Caco-2 (cell line): ENCODE results near the gene GABRR2. TPM values are rescaled to one million over a fixed set of nuclear protein-coding genes. Genes with fewer than 3 reads are reported as not detected.

Experiments
- BruUV-seq: library from RNA; stranded (reverse); fragments of 400-500 nt; replicated peaks from 2 replicates; lab custom pipeline; 2021; lab: Mats Ljungman, UMichigan
- CTCF ChIA-PET: fragments of 300-600 bp; sonication (Branson Sonifier 250); formaldehyde crosslinking; loops from one replicate; lab custom pipeline; 2022; ENCODE audit warnings: antibody characterized with exemption; lab: Charles Lee
- POLR2A ChIA-PET: fragments of 300-600 bp; sonication (Branson Sonifier 250); formaldehyde crosslinking; loops from one replicate; lab custom pipeline; 2022; ENCODE audit warnings: antibody characterized with exemption; lab: Charles Lee
- DNase-seq, 2 experiments: peaks; one replicate each; pipeline versions ENCODE4 v3.0.0 to v3.0.0-alpha.2; 2020 to 2022
- H3K27me3 ChIP-seq: replicated peaks from 2 replicates; pipeline ENCODE4 v1.6.0; 2011; ENCODE audit warnings: low read length; ENCODE audit not compliant: control insufficient read depth, insufficient read depth
- H3K36me3 ChIP-seq: 2 replicates; pipeline ENCODE4 v1.5.1; 2011; ENCODE audit warnings: low read length; ENCODE audit not compliant: control insufficient read depth, insufficient read depth
- H3K4me1 ChIP-seq: fragments of 250-450 bp; sonication (Bioruptor Pico); 2 replicates; pipeline ENCODE4 v1.5.1; 2020; ENCODE audit warnings: mild to moderate bottlenecking
- H3K4me3 ChIP-seq: 2 replicates; pipeline ENCODE4 v1.5.1; 2011; ENCODE audit warnings: low read depth, mild to moderate bottlenecking, control low read depth, low read length
- H3K9me3 ChIP-seq: fragments of 250-450 bp; sonication (Bioruptor Pico); 2 replicates; pipeline ENCODE4 v1.5.1; 2020; ENCODE audit warnings: mild to moderate bottlenecking, moderate library complexity
- H3K27ac Mint-ChIP-seq: one replicate; pipeline ENCODE4 v1.8.0; 2022; ENCODE audit warnings: mixed read lengths; ENCODE audit not compliant: unreplicated experiment
- H3K27me3 Mint-ChIP-seq: one replicate; pipeline ENCODE4 v1.8.0; 2022; ENCODE audit warnings: mixed read lengths; ENCODE audit not compliant: insufficient read depth, unreplicated experiment
- H3K36me3 Mint-ChIP-seq: one replicate; pipeline ENCODE4 v1.8.0; 2022; ENCODE audit warnings: mild to moderate bottlenecking, mixed read lengths; ENCODE audit not compliant: insufficient read depth, unreplicated experiment
- H3K4me1 Mint-ChIP-seq: one replicate; pipeline ENCODE4 v1.8.0; 2022; ENCODE audit warnings: low read depth, mixed read lengths; ENCODE audit not compliant: unreplicated experiment
- H3K4me3 Mint-ChIP-seq: one replicate; pipeline ENCODE4 v1.8.0; 2022; ENCODE audit warnings: mild to moderate bottlenecking, moderate library complexity, mixed read lengths; ENCODE audit not compliant: unreplicated experiment
- H3K9me3 Mint-ChIP-seq: one replicate; pipeline ENCODE4 v1.8.0; 2022; ENCODE audit warnings: mixed read lengths; ENCODE audit not compliant: unreplicated experiment
- CTCF ChIP-seq, 2 experiments: fragments of 200-600 bp in 1 of 2; IDR thresholded peaks; 1 replicate in 1 of 2; 2 replicates in 1 of 2; pipeline versions ENCODE4 v1.5.1 to v1.8.0; 2011 to 2022; ENCODE audit warnings: antibody characterized with exemption in 1 of 2, control low read depth in 1 of 2, inconsistent platforms in 1 of 2, low read depth in 1 of 2, low read length in 1 of 2, mild to moderate bottlenecking in 1 of 2, moderate library complexity in 1 of 2; ENCODE audit not compliant: insufficient read depth in 1 of 2, severe bottlenecking in 1 of 2, unreplicated experiment in 1 of 2
- intact Hi-C: fragments of 100-400 bp; cut with micrococcal nuclease; formaldehyde crosslinking; loops from one replicate; pipeline ENCODE4 v1.10.0; 2022; ENCODE audit not compliant: unreplicated experiment
- total RNA-seq: library from RNA; stranded (reverse); gene quantifications from 2 replicates; pipeline ENCODE4 v1.2.3, GENCODE V29; 2022

GABRR2 gene
- total RNA-seq, 1 experiment from 2014 or later = 0.29 TPM

GRCh38 chr6:89330910-89331309, 15.8 kb upstream of the GABRR2 start:
- Histone ChIP-seq H3K27me3 (no peaks in the 10 kb centered on the region), H3K36me3 (no peaks in the 10 kb centered on the region; the same call in 1 of the 2 replicates), H3K9me3 (no peaks in the 10 kb centered on the region), H3K4me1 (no peaks in the 10 kb centered on the region), H3K4me3 (no peak overlapping the region)
- no peak overlapping the region for H3K4me3 Mint-ChIP-seq
- H3K4me1 Mint-ChIP-seq = peaks cover 7% of the 10 kb centered on the region
- TF ChIP-seq CTCF (IDR thresholded peaks at IDR 0.05; ENCODE audit: insufficient read depth in 1 of 2, low read depth in 1 of 2, low read length in 1 of 2, severe bottlenecking in 1 of 2, unreplicated experiment in 1 of 2) = no peak
- H3K36me3 Mint-ChIP-seq = peaks cover 18% of the 10 kb centered on the region
- H3K9me3 Mint-ChIP-seq = no peaks in the 10 kb centered on the region
- no peak overlapping the region for H3K27ac Mint-ChIP-seq
- DNase-seq = no peak
- intact Hi-C loops = no loop called here
- no TSS peak for BruUV-seq
- no peaks in the 10 kb centered on the region for H3K27me3 Mint-ChIP-seq
- ChIA-PET CTCF (no interaction called here), POLR2A (no interaction called here)

GRCh38 chr6:89328976-89329375, 13.9 kb upstream of the GABRR2 start:
- H3K27me3 ChIP-seq = no peaks in the 10 kb centered on the region
- no peaks in the 10 kb centered on the region; the same call in 1 of the 2 replicates for H3K36me3 ChIP-seq
- CTCF ChIA-PET = no interaction called here
- no peaks in the 10 kb centered on the region for H3K9me3 ChIP-seq
- intact Hi-C loops = no loop called here
- no peak overlapping the region for H3K27ac Mint-ChIP-seq
- peaks cover 7% of the 10 kb centered on the region; the same call in 1 of the 2 replicates for H3K4me1 ChIP-seq
- H3K36me3 Mint-ChIP-seq = peaks cover 23% of the 10 kb centered on the region
- no peak for TF ChIP-seq CTCF (IDR thresholded peaks at IDR 0.05; ENCODE audit: insufficient read depth in 1 of 2, low read depth in 1 of 2, low read length in 1 of 2, severe bottlenecking in 1 of 2, unreplicated experiment in 1 of 2)
- H3K27me3 Mint-ChIP-seq = no peaks in the 10 kb centered on the region
- peaks cover 17% of the 10 kb centered on the region for H3K4me1 Mint-ChIP-seq
- no peaks in the 10 kb centered on the region for H3K9me3 Mint-ChIP-seq
- no peak overlapping the region for H3K4me3 ChIP-seq
- POLR2A ChIA-PET = no interaction called here
- H3K4me3 Mint-ChIP-seq = no peak overlapping the region
- no TSS peak for BruUV-seq
- DNase-seq = no peak

GRCh38 chr6:89324304-89324703, 9.2 kb upstream of the GABRR2 start:
- Histone ChIP-seq H3K4me1 (peaks cover 12% of the 10 kb centered on the region; the same call in 1 of the 2 replicates), H3K4me3 (no peak overlapping the region), H3K27me3 (no peaks in the 10 kb centered on the region), H3K9me3 (no peaks in the 10 kb centered on the region), H3K36me3 (no peaks in the 10 kb centered on the region; the same call in 1 of the 2 replicates)
- Mint-ChIP-seq H3K27me3 (no peaks in the 10 kb centered on the region), H3K9me3 (peaks cover 20% of the 10 kb centered on the region), H3K4me3 (no peak overlapping the region), H3K27ac (no peak overlapping the region), H3K36me3 (peaks cover 22% of the 10 kb centered on the region), H3K4me1 (peaks cover 28% of the 10 kb centered on the region)
- no TSS peak for BruUV-seq
- DNase-seq = no peak
- CTCF ChIA-PET = no interaction called here
- POLR2A ChIA-PET = interaction anchor here (0.6 kb wide), 1 partner anchor 1570 kb away, joined by 3 read pairs; no protein-coding TSS in a partner anchor
- intact Hi-C loops = no loop called here
- TF ChIP-seq CTCF (IDR thresholded peaks at IDR 0.05; ENCODE audit: insufficient read depth in 1 of 2, low read depth in 1 of 2, low read length in 1 of 2, severe bottlenecking in 1 of 2, unreplicated experiment in 1 of 2) = no peak
